ENCODE data around the gene YBEY.
A peak's percentile ranks its signal among the peaks of the same experiment; 100 is the strongest.

Gene YBEY

GRCh38 chr21:46311568-46311967 is 25.4 kb downstream of the YBEY start:
- TF ChIP-seq CTCF (IDR thresholded peaks at IDR 0.05; ENCODE audit: control insufficient read depth, extremely low read depth, insufficient read depth) = no peak
- no peak overlapping the region for H3K4me3 ChIP-seq (ENCODE audit: low read depth, low read length)
- no peak for DNase-seq (ENCODE audit: low read depth)

DNA sequence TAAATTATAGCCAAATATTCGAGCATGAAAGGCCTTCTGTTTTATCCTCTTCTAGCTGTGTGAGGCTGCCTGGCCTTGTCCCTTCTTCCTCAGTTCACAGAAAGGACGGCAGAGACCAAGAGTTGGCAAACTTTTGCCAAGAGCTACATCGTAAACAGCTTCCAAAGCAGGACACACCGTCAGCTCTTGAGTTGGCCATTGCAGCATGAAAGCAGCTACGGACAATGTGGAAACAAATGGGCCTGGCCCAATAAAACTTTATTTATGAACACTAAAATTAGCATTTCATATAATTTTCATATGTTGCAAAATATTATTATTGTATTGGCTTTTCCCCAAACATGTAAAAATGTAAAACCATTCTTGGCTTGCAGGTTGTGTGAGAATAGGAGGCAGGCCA is 26.8 kb downstream of the YBEY start:
- no peak overlapping the region for H3K4me3 ChIP-seq (ENCODE audit: low read depth, low read length)
- no peak for TF ChIP-seq CTCF (IDR thresholded peaks at IDR 0.05; ENCODE audit: control insufficient read depth, extremely low read depth, insufficient read depth)
- no peak for DNase-seq (ENCODE audit: low read depth)

- no peak for DNase-seq (ENCODE audit: low read depth)
- H3K4me3 ChIP-seq (ENCODE audit: low read depth, low read length) = no peak overlapping the region
- TF ChIP-seq CTCF (IDR thresholded peaks at IDR 0.05; ENCODE audit: control insufficient read depth, extremely low read depth, insufficient read depth) = no peak
Observed at GRCh38 chr21:46314441-46315020, 28.4 kb downstream of the YBEY start.

DNA sequence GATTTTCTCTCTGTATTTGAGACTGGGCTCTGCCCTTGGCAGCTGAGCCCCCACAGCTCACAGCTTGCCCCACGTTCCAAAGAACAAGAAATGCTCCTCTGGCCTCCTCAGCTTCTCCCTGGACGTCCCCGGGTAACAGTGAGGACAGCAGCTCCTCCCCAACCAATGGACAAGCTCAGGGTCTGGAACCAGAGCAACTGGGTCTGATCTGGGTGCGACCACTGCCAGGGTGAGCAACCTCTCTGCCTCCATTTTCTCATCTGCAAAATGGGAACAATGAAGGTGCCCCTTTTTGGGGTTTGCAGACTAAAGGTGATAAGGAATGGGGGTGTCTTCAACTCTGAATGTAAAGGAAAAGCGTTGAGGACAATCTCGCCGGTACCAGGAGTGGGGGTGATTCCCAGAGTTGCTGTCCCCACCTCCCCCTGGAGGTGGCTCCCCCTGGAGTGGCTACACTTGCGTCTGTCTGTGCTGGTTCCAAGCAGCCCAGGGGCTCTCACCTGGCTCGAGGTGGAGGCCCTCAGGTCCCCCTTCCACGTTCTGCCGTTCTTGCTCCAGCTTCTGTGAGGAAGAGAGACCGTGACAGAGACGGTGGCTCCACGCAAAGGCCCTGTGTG is 30.7 kb downstream of the YBEY start:
- TF ChIP-seq CTCF (IDR thresholded peaks at IDR 0.05; ENCODE audit: control insufficient read depth, extremely low read depth, insufficient read depth) = no peak
- DNase-seq (ENCODE audit: low read depth) = no peak

DNA sequence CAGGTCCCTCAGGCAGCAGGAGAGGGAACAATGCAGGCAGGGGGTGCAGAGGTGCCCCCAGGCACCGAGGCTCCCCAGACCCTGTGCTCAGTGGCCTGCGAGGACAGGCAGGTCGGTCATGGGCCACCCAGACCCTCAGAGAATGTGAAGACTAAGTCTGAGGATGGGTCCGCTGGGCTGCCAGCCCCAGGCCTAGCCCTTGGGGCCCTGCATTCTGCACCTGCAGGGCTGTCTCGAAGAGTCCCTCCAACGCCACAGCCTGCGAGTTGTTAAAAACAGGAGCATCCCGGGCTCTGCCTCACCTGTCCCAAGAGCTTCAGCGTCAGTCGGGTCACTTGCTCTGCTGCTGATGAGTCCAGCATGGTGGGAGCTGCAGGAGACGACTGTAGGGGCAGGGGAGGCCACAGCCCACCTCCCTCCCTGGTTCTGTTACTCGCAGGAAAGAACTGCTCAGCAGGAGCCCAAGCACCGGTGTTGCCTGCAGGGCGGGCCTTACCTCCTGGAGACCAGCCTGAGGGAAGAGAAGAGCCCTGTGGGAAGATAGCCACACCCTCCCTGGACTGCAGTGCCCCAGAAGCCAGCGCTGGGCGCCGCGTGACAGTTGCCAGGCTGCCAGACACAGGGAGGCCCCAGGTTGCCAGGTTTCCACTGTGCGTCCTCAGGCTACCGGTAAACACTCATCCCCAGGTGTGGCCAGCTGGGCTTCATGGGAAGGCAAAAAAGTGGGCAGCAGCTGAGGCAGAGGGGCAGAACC is 31.7 kb downstream of the YBEY start:
- no peak for TF ChIP-seq CTCF (IDR thresholded peaks at IDR 0.05; ENCODE audit: control insufficient read depth, extremely low read depth, insufficient read depth)
- H3K4me3 ChIP-seq (ENCODE audit: low read depth, low read length) = peak overlapping the region; percentile 18
- DNase-seq (ENCODE audit: low read depth) = peak; percentile 80

More for the DNA sequence above, 30.7 kb downstream of the YBEY start:
- H3K4me3 ChIP-seq (ENCODE audit: low read depth, low read length) = no peak overlapping the region

GRCh38 chr21:46318464-46318845 is 32.3 kb downstream of the YBEY start:
- peak overlapping the region; percentile 16; the same call in 1 of the 2 replicates for H3K4me3 ChIP-seq (ENCODE audit: low read depth, low read length)
- no peak for DNase-seq (ENCODE audit: low read depth)
- no peak for TF ChIP-seq CTCF (IDR thresholded peaks at IDR 0.05; ENCODE audit: control insufficient read depth, extremely low read depth, insufficient read depth)

Data from LNCaP clone FGC (cell line).